HepG2 (cell line): Measurements from ENCODE around the gene MRPL14. TPM values are rescaled to one million over a fixed set of nuclear protein-coding genes. Genes with fewer than 3 reads are reported as not detected.

ENCODE experiments used
- DR1 ChIP-seq: sonication (generic); formaldehyde crosslinking; IDR thresholded peaks from 2 replicates; pipeline ENCODE4 v1.8.0; 2021; ENCODE audit warnings: mild to moderate bottlenecking, missing genetic modification reagents, inconsistent platforms
- FLYWCH1 ChIP-seq: sonication (generic); formaldehyde crosslinking; IDR thresholded peaks from 2 replicates; pipeline ENCODE4 v1.8.1; 2023; ENCODE audit warnings: mild to moderate bottlenecking, missing genetic modification reagents
- MEIS2 ChIP-seq: sonication (generic); formaldehyde crosslinking; IDR thresholded peaks from 2 replicates; pipeline ENCODE4 v1.9.0; 2021; ENCODE audit warnings: mild to moderate bottlenecking, missing genetic modification reagents
- NFYB ChIP-seq: sonication (generic); formaldehyde crosslinking; IDR thresholded peaks from 2 replicates; pipeline ENCODE4 v1.4.0; 2020; ENCODE audit warnings: missing genetic modification reagents
- PAXIP1 ChIP-seq: sonication (generic); formaldehyde crosslinking; conservative IDR thresholded peaks from 2 replicates; pipeline ENCODE4 v1.4.0; 2020; ENCODE audit warnings: mild to moderate bottlenecking, missing genetic modification reagents, moderate library complexity
- POLR2A ChIP-seq, 2 experiments: IDR thresholded peaks; 2 replicates each; pipeline ENCODE4 v1.6.1; 2011; ENCODE audit warnings: low read depth in 2 of 2, low read length in 2 of 2, mild to moderate bottlenecking in 1 of 2, moderate library complexity in 1 of 2; ENCODE audit not compliant: insufficient read depth in 1 of 2
- PPARG ChIP-seq: conservative IDR thresholded peaks from 2 replicates; pipeline ENCODE4 v1.6.1; 2016; ENCODE audit warnings: missing biosample characterization, missing genetic modification reagents
- ZBTB14 ChIP-seq: sonication (generic); formaldehyde crosslinking; IDR thresholded peaks from 2 replicates; pipeline ENCODE4 v1.4.0; 2020; ENCODE audit warnings: missing genetic modification reagents
- ZMYM3 ChIP-seq: sonication (generic); formaldehyde crosslinking; IDR thresholded peaks from 2 replicates; pipeline ENCODE4 v1.5.1; 2020; ENCODE audit warnings: mild to moderate bottlenecking, missing genetic modification reagents
- ZNF225 ChIP-seq: sonication (generic); formaldehyde crosslinking; IDR thresholded peaks from 2 replicates; pipeline ENCODE4 v1.4.0; 2020; ENCODE audit warnings: mild to moderate bottlenecking, missing genetic modification reagents
- polyA plus RNA-seq, 8 experiments: library from polyadenylated mRNA; depleted of rRNA in 3 of 8; stranded (reverse) in 7 of 8; unstranded in 1 of 8; fragments of >200 nt; fragmentation: Illumina TruSeq in 4 of 8; extraction: Trizol in 4 of 8; gene quantifications; 2 replicates each; pipeline versions ENCODE4 v1.2.1 to v1.2.3, GENCODE V29; 2011 to 2016; ENCODE audit warnings: low read depth in 4 of 8, missing spikeins in 1 of 8, mixed read lengths in 1 of 8; ENCODE audit not compliant: insufficient read depth in 1 of 8
- total RNA-seq, 5 experiments: library from RNA; depleted of rRNA; stranded (reverse); fragments of >200 nt; fragmentation: Illumina TruSeq; extraction: Trizol; gene quantifications; 2 replicates each; pipeline ENCODE4 v1.2.3, GENCODE V29; 2016; ENCODE audit warnings: low read depth in 1 of 5
- TF ChIP-seq, protein P1 (sequence below): sonication (generic); formaldehyde crosslinking; IDR thresholded peaks from 2 replicates; pipeline ENCODE4 v1.4.0; 2020; ENCODE audit warnings: mild to moderate bottlenecking, missing genetic modification reagents
- TF ChIP-seq, protein P2 (sequence below): sonication (generic); formaldehyde crosslinking; IDR thresholded peaks from 2 replicates; pipeline ENCODE4 v1.4.0; 2020; ENCODE audit warnings: missing genetic modification reagents
- TF ChIP-seq, protein P3 (sequence below): sonication (generic); formaldehyde crosslinking; IDR thresholded peaks from 2 replicates; pipeline ENCODE4 v1.9.0; 2021; ENCODE audit warnings: missing genetic modification reagents, borderline replicate concordance

Gene MRPL14
- total and polyA plus RNA-seq, 2 of the 13 experiments (the other 11 are each of a cell fraction or from before 2014, with no cell fraction given), result 157 to 178 TPM

DNA sequence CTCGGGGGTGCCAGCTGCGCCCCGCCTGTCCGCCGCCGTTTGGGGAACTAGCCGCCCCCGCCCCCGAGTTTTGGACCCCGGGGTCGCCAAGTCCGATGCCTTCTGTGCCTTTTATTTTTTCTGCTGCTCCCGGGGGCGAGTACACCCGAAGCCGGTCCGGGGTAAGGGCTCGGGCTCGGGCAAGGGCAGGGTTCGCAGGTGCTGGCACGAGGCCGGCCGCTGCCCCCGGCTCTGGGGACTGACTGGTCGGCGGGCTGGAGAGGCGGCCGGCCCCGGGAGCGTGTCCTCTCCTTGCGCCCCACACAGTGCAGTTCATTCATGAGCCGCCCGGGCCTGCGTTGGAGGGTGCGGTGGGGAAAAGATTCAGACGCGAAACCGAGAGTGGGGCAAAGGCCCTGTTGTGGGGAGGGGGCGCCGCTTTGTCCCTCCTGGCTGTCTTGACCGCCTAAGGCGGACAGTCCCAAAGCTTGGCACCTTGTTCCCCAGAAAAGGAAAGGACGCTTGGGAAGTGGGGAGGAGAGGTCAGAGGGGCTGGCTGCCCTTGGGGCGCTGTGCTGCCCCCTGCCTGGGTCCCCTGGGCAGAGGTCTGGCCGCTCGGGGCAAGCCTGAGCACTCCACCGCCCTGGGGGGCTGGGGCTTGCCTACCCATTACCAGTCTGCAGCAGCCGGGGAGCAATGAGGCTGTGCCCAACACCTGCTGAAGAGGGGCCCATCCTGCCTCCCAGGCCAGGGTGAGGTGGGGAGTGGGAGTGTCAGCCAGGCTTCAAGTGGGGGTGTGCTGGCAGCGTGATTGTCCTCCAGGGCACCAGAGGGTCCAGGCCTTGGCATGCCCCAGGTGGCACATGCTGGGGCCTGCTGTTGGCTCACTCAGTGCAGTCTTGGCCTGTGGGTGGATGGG lies 1.0 kb upstream of the MRPL14 start (continued):
- TF ChIP-seq, protein P1, sequence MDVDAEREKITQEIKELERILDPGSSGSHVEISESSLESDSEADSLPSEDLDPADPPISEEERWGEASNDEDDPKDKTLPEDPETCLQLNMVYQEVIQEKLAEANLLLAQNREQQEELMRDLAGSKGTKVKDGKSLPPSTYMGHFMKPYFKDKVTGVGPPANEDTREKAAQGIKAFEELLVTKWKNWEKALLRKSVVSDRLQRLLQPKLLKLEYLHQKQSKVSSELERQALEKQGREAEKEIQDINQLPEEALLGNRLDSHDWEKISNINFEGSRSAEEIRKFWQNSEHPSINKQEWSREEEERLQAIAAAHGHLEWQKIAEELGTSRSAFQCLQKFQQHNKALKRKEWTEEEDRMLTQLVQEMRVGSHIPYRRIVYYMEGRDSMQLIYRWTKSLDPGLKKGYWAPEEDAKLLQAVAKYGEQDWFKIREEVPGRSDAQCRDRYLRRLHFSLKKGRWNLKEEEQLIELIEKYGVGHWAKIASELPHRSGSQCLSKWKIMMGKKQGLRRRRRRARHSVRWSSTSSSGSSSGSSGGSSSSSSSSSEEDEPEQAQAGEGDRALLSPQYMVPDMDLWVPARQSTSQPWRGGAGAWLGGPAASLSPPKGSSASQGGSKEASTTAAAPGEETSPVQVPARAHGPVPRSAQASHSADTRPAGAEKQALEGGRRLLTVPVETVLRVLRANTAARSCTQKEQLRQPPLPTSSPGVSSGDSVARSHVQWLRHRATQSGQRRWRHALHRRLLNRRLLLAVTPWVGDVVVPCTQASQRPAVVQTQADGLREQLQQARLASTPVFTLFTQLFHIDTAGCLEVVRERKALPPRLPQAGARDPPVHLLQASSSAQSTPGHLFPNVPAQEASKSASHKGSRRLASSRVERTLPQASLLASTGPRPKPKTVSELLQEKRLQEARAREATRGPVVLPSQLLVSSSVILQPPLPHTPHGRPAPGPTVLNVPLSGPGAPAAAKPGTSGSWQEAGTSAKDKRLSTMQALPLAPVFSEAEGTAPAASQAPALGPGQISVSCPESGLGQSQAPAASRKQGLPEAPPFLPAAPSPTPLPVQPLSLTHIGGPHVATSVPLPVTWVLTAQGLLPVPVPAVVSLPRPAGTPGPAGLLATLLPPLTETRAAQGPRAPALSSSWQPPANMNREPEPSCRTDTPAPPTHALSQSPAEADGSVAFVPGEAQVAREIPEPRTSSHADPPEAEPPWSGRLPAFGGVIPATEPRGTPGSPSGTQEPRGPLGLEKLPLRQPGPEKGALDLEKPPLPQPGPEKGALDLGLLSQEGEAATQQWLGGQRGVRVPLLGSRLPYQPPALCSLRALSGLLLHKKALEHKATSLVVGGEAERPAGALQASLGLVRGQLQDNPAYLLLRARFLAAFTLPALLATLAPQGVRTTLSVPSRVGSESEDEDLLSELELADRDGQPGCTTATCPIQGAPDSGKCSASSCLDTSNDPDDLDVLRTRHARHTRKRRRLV (CRISPR knock-in tag), result no peak
- TF ChIP-seq POLR2A (IDR thresholded peaks at IDR 0.05; ENCODE audit: insufficient read depth in 1 of 2, low read depth in 2 of 2, low read length in 2 of 2), result 0 out of 4 replicates have a peak, but pooled peaks of 1 of the 2 experiments have one; percentile 19
- TF ChIP-seq, protein P2, sequence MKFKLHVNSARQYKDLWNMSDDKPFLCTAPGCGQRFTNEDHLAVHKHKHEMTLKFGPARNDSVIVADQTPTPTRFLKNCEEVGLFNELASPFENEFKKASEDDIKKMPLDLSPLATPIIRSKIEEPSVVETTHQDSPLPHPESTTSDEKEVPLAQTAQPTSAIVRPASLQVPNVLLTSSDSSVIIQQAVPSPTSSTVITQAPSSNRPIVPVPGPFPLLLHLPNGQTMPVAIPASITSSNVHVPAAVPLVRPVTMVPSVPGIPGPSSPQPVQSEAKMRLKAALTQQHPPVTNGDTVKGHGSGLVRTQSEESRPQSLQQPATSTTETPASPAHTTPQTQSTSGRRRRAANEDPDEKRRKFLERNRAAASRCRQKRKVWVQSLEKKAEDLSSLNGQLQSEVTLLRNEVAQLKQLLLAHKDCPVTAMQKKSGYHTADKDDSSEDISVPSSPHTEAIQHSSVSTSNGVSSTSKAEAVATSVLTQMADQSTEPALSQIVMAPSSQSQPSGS (CRISPR knock-in tag), result no peak
- no peak for TF ChIP-seq ZNF225 (CRISPR knock-in tag)
- no peak for TF ChIP-seq DR1 (CRISPR knock-in tag)
- TF ChIP-seq NFYB (CRISPR knock-in tag), result 0 out of 2 replicates have a peak, but pooled peaks have one; percentile 18
- 0 out of 2 replicates have a peak, but pooled peaks have one; percentile 2 for TF ChIP-seq ZMYM3 (CRISPR knock-in tag)
- TF ChIP-seq, protein P3, sequence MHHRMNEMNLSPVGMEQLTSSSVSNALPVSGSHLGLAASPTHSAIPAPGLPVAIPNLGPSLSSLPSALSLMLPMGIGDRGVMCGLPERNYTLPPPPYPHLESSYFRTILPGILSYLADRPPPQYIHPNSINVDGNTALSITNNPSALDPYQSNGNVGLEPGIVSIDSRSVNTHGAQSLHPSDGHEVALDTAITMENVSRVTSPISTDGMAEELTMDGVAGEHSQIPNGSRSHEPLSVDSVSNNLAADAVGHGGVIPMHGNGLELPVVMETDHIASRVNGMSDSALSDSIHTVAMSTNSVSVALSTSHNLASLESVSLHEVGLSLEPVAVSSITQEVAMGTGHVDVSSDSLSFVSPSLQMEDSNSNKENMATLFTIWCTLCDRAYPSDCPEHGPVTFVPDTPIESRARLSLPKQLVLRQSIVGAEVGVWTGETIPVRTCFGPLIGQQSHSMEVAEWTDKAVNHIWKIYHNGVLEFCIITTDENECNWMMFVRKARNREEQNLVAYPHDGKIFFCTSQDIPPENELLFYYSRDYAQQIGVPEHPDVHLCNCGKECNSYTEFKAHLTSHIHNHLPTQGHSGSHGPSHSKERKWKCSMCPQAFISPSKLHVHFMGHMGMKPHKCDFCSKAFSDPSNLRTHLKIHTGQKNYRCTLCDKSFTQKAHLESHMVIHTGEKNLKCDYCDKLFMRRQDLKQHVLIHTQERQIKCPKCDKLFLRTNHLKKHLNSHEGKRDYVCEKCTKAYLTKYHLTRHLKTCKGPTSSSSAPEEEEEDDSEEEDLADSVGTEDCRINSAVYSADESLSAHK (CRISPR knock-in tag), result no peak
- TF ChIP-seq ZBTB14 (CRISPR knock-in tag), result no peak
- no peak for TF ChIP-seq FLYWCH1
- peak; percentile 70 for TF ChIP-seq MEIS2 (CRISPR knock-in tag)
- TF ChIP-seq PPARG, result no peak
- TF ChIP-seq PAXIP1 (CRISPR knock-in tag), result no peak
